Activated B cell treated with CpG ODN at 0.5 μM for 24 hours (primary cell): ENCODE measurements around the gene TP53RK. TPM values are rescaled to one million over a fixed set of nuclear protein-coding genes. Genes with fewer than 3 reads are reported as not detected.

Experiments
- ATAC-seq: fragments of 200-7000 bp; cut with Tn5 transposase; one replicate; pipeline ENCODE4 v1.10.0; 2021; ENCODE audit warnings: low read depth, mild to moderate bottlenecking, moderate library complexity
- CTCF ChIA-PET: fragments of 350-600 bp; sonication (Branson Sonifier 250); formaldehyde crosslinking; loops from one replicate; lab custom pipeline; 2021; ENCODE audit warnings: antibody characterized with exemption; lab: Charles Lee
- POLR2A ChIA-PET: fragments of 350-600 bp; sonication (Branson Sonifier 250); formaldehyde crosslinking; loops from one replicate; lab custom pipeline; 2021; ENCODE audit warnings: antibody characterized with exemption; lab: Charles Lee
- DNase-seq: peaks from one replicate; pipeline ENCODE4 v3.0.0; 2022
- H3K27ac Mint-ChIP-seq: one replicate; pipeline ENCODE4 v1.8.0; 2020; ENCODE audit warnings: mixed read lengths
- H3K27me3 Mint-ChIP-seq: one replicate; pipeline ENCODE4 v1.8.0; 2021; ENCODE audit warnings: mixed read lengths
- H3K36me3 Mint-ChIP-seq: one replicate; pipeline ENCODE4 v1.8.0; 2021; ENCODE audit warnings: low read depth, mixed read lengths
- H3K4me1 Mint-ChIP-seq: one replicate; pipeline ENCODE4 v1.8.0; 2021; ENCODE audit warnings: mixed read lengths
- H3K4me3 Mint-ChIP-seq: one replicate; pipeline ENCODE4 v1.8.0; 2020; ENCODE audit warnings: mild to moderate bottlenecking, mixed read lengths
- H3K9me3 Mint-ChIP-seq: one replicate; pipeline ENCODE4 v1.8.0; 2020; ENCODE audit warnings: mixed read lengths
- CTCF ChIP-seq: fragments of 200-600 bp; IDR thresholded peaks from one replicate; pipeline ENCODE4 v1.8.0; 2022; ENCODE audit warnings: antibody characterized with exemption, mild to moderate bottlenecking
- intact Hi-C: fragments of 100-400 bp; cut with micrococcal nuclease; formaldehyde crosslinking; loops from one replicate; pipeline ENCODE4 v1.15.1; 2024
- total RNA-seq: library from RNA; stranded (reverse); gene quantifications from 2 replicates; pipeline ENCODE4 v1.2.3, GENCODE V29; 2022

The TP53RK gene
- total RNA-seq, 1 donor from 2014 or later = 18.8 TPM

GRCh38 chr20:46720019-46720418 lies 30.8 kb upstream of the TP53RK start:
- H3K9me3 Mint-ChIP-seq = peaks cover 6% of the 10 kb centered on the region
- H3K36me3 Mint-ChIP-seq = no peaks in the 10 kb centered on the region
- intact Hi-C loops = no loop called here
- no peak overlapping the region for H3K27ac Mint-ChIP-seq
- DNase-seq (no peak), ATAC-seq (no peak)
- ChIA-PET CTCF (no interaction called here), POLR2A (no interaction called here)
- no peak overlapping the region for H3K4me3 Mint-ChIP-seq
- peaks cover 8% of the 10 kb centered on the region for H3K27me3 Mint-ChIP-seq
- no peaks in the 10 kb centered on the region for H3K4me1 Mint-ChIP-seq
- TF ChIP-seq CTCF = no peak

GRCh38 chr20:46717818-46718541 lies 28.7 kb upstream of the TP53RK start:
- H3K9me3 Mint-ChIP-seq = peaks cover 6% of the 10 kb centered on the region
- POLR2A ChIA-PET = no interaction called here
- no peak overlapping the region for H3K27ac Mint-ChIP-seq
- CTCF ChIA-PET = no interaction called here
- TF ChIP-seq CTCF = no peak
- no peak for DNase-seq
- no peaks in the 10 kb centered on the region for H3K36me3 Mint-ChIP-seq
- H3K4me1 Mint-ChIP-seq = no peaks in the 10 kb centered on the region
- intact Hi-C loops = no loop called here
- H3K4me3 Mint-ChIP-seq = no peak overlapping the region
- no peak for ATAC-seq
- peaks cover 26% of the 10 kb centered on the region for H3K27me3 Mint-ChIP-seq

DNA sequence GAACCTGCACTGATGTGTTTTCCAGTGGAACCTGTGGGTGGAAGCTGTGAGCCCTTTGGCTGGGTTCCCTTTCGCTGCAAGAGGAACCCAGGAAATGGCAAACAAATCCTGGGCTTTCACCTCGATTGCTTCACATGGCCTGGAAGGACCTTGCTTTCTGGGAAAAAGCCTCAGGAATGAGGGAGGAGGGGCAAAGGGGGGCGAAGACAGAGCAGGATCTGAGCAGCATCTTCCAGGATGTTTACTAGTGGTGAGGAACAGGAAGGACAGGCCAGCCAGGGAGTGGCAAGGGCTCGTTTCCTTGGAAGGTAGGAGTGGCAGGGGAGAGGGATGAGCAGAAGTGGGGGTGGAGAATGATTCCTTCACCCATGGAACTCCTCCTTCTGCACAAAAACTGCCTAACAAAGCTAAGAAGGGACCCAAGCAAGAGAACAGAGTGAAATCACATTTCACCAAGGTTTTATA lies 26.1 kb upstream of the TP53RK start:
- TF ChIP-seq CTCF = no peak
- POLR2A ChIA-PET = no interaction called here
- ATAC-seq = no peak
- CTCF ChIA-PET = no interaction called here
- no peak for DNase-seq
- intact Hi-C loops = no loop called here
- no peak overlapping the region for H3K4me3 Mint-ChIP-seq
- H3K27me3 Mint-ChIP-seq = peaks cover 37% of the 10 kb centered on the region
- H3K27ac Mint-ChIP-seq = no peak overlapping the region
- H3K4me1 Mint-ChIP-seq = no peaks in the 10 kb centered on the region
- H3K36me3 Mint-ChIP-seq = no peaks in the 10 kb centered on the region
- peaks cover 4% of the 10 kb centered on the region for H3K9me3 Mint-ChIP-seq

DNA sequence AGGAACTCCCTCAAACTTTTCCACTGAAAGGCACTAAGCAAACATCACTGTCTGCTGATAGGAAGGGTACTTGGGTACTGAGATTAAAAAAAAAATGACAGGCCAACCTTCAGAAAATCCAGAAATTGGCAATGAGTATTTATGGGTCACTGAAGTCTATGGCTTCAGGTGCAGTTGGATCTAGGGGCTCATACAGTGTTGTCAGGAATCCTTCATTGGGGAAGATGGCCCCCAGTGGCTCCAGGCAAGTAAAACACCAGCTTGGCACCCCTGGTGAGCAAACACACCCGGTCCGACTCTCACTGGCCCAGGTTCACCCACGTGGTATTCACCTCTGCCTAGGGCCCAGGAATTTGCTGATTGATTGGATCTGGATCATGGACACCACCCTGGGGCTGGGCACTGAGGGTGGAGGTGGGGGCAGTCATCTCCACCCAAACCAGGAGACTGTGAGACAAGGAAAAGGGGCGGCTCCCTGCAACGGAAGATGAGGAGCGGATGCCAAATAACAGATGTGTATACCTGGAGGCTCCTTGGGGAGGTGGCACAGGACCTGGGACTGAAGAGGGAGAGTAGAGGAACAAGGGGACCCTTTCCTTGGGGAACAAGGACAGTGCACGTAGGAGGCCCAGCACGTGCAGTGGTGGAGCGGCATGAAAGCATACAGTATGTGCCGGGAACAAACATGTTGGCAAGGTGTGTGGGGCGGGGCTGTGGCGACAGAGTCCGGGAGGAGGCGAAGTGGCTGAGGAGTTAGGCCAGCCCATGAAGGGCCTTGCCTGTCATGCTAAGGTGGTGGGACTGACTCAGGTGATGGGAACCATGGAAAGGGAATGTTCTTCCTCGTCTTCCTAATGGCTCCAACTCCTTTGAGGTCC lies 25.0 kb upstream of the TP53RK start:
- H3K27ac Mint-ChIP-seq = no peak overlapping the region
- ChIA-PET CTCF (no interaction called here), POLR2A (no interaction called here)
- no peak overlapping the region for H3K4me3 Mint-ChIP-seq
- ATAC-seq (no peak), DNase-seq (no peak)
- peaks cover 6% of the 10 kb centered on the region for H3K4me1 Mint-ChIP-seq
- H3K27me3 Mint-ChIP-seq = peaks cover 43% of the 10 kb centered on the region
- H3K9me3 Mint-ChIP-seq = no peaks in the 10 kb centered on the region
- TF ChIP-seq CTCF = no peak
- intact Hi-C loops = no loop called here
- H3K36me3 Mint-ChIP-seq = no peaks in the 10 kb centered on the region

GRCh38 chr20:46712056-46712636 lies 22.9 kb upstream of the TP53RK start:
- intact Hi-C loops = no loop called here
- Mint-ChIP-seq H3K27ac (no peak overlapping the region), H3K4me3 (no peak overlapping the region), H3K9me3 (peaks cover 2% of the 10 kb centered on the region), H3K36me3 (no peaks in the 10 kb centered on the region), H3K4me1 (peaks cover 10% of the 10 kb centered on the region), H3K27me3 (peaks cover 62% of the 10 kb centered on the region)
- POLR2A ChIA-PET = interaction anchor here (0.7 kb wide), 1 partner anchor 25 kb away, joined by 4 read pairs; no protein-coding TSS in a partner anchor
- CTCF ChIA-PET = no interaction called here
- DNase-seq = no peak
- no peak for ATAC-seq
- no peak for TF ChIP-seq CTCF
